IPS-15b (cell line): Measurements from ENCODE around the gene UROS.

ENCODE experiments used
- H3K27me3 ChIP-seq: one replicate; pipeline ENCODE4 v1.6.1; 2013; ENCODE audit warnings: low read length; ENCODE audit not compliant: control insufficient read depth, insufficient read depth
- H3K36me3 ChIP-seq: one replicate; pipeline ENCODE4 v1.6.1; 2013; ENCODE audit warnings: low read length; ENCODE audit not compliant: control insufficient read depth, insufficient read depth
- H3K4me1 ChIP-seq: one replicate; pipeline ENCODE4 v1.6.1; 2013; ENCODE audit warnings: mild to moderate bottlenecking, low read length; ENCODE audit not compliant: control insufficient read depth, insufficient read depth
- H3K4me3 ChIP-seq: one replicate; pipeline ENCODE4 v1.5.1; 2013; ENCODE audit warnings: low read depth, low read length
- H3K9ac ChIP-seq: one replicate; pipeline ENCODE4 v1.6.1; 2013; ENCODE audit warnings: low read depth, mild to moderate bottlenecking, low read length
- H3K9me3 ChIP-seq: one replicate; pipeline ENCODE4 v1.6.1; 2013; ENCODE audit warnings: mild to moderate bottlenecking, low read length; ENCODE audit not compliant: control insufficient read depth, insufficient read depth

Gene UROS

DNA sequence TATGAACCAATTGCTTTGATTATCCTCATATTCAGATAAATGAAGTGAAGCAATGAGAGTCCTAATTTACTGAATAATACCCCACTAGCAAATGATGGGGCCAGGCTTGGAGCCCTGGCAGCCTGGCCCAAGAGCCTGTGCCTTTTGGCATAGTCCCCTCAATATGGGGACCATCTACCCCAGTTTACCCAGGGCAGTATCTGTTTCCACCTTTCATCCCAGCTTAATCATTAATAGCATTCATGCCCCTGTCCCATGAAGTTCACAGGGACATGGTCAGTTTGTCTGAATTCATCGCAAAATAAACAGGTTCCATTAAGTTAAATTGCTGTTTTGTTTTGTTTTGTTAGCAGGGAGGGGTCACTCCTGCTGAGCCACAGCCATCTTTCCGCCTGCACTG lies 25.8 kb upstream of the UROS start:
- Histone ChIP-seq H3K4me3 (no peak overlapping the region), H3K9me3 (no peaks in the 10 kb centered on the region), H3K27me3 (no peaks in the 10 kb centered on the region), H3K9ac (no peak overlapping the region), H3K36me3 (peaks cover 3% of the 10 kb centered on the region), H3K4me1 (no peaks in the 10 kb centered on the region)

GRCh38 chr10:125848371-125848770 lies 25.3 kb upstream of the UROS start:
- Histone ChIP-seq H3K9ac (no peak overlapping the region), H3K27me3 (no peaks in the 10 kb centered on the region), H3K4me3 (no peak overlapping the region), H3K9me3 (no peaks in the 10 kb centered on the region), H3K36me3 (peaks cover 3% of the 10 kb centered on the region), H3K4me1 (no peaks in the 10 kb centered on the region)

- Histone ChIP-seq H3K27me3 (no peaks in the 10 kb centered on the region), H3K4me3 (no peak overlapping the region), H3K9me3 (no peaks in the 10 kb centered on the region), H3K9ac (no peak overlapping the region), H3K36me3 (peaks cover 3% of the 10 kb centered on the region), H3K4me1 (no peaks in the 10 kb centered on the region)
Observed at GRCh38 chr10:125846894-125847293, 23.8 kb upstream of the UROS start.

DNA sequence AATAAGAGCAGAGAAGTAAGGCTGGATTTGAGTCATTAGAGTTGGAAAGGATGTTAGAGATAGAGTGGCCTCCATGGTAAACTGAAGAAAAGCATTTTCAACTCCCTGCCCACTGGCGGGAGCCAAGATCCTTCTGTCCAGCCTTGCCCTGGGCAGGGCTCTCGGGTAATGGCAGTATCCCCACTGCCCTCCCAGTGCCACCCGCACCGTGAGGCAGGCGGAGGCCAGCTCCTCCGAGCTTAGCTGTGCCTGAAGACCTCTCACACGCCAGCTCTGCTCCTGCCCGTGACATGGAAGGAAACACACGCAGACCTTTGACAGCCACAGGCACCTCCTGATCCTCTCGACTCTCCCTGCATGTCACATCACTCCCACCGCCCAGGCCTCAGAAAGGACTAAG lies 22.6 kb upstream of the UROS start:
- Histone ChIP-seq H3K27me3 (no peaks in the 10 kb centered on the region), H3K4me3 (no peak overlapping the region), H3K9me3 (no peaks in the 10 kb centered on the region), H3K4me1 (no peaks in the 10 kb centered on the region), H3K36me3 (peaks cover 3% of the 10 kb centered on the region), H3K9ac (no peak overlapping the region)

- Histone ChIP-seq H3K4me1 (no peaks in the 10 kb centered on the region), H3K27me3 (no peaks in the 10 kb centered on the region), H3K4me3 (no peak overlapping the region), H3K9ac (no peak overlapping the region), H3K9me3 (no peaks in the 10 kb centered on the region), H3K36me3 (peaks cover 3% of the 10 kb centered on the region)
Observed at GRCh38 chr10:125844751-125845221, 21.7 kb upstream of the UROS start.

- Histone ChIP-seq H3K36me3 (peaks cover 3% of the 10 kb centered on the region), H3K27me3 (no peaks in the 10 kb centered on the region), H3K4me3 (no peak overlapping the region), H3K9me3 (no peaks in the 10 kb centered on the region), H3K4me1 (no peaks in the 10 kb centered on the region), H3K9ac (no peak overlapping the region)
Observed at GRCh38 chr10:125843603-125844329, 20.7 kb upstream of the UROS start.

DNA sequence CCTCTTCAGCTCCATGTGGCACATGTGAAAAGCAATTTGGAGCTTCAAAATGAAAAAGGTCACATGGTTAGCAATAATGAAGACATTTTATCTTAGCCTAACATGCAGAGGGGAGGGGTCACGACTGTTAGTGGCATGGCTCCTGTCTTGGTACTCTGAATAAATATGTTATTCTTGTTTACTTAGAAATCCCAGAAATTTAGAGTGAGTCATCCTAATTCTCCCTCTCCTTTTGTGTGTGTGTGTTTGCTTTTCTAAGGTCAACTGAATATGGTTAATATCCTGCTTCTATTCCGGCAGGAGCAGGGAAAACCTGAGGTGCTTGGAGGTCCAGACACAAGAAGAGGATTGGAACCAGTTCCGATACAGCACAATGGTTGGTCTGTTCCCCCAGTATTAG lies 17.9 kb upstream of the UROS start:
- H3K9ac ChIP-seq: no peak overlapping the region
- H3K9me3 ChIP-seq: no peaks in the 10 kb centered on the region
- no peaks in the 10 kb centered on the region for H3K27me3 ChIP-seq
- H3K36me3 ChIP-seq: peaks cover 6% of the 10 kb centered on the region
- H3K4me1 ChIP-seq: no peaks in the 10 kb centered on the region
- no peak overlapping the region for H3K4me3 ChIP-seq

DNA sequence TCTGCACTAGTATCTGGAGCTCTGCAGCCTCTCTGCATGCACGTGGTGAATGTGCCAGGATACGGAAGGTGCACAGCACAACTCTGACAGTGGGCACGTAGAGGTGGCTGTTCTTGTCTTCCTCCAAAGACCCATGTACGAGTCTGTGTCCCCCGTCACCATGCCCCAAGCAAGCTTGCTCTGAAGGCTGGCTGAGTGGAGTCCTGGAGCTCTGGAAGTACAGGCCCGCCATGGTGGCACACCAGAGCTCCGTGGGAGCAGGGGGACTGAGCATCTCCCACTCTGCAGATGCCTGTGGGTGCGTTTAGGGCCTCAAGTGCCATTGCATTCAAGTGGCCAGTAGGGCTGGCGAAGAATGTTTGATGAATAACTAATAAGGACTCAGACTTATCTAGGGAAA lies 17.3 kb upstream of the UROS start:
- Histone ChIP-seq H3K4me3 (no peak overlapping the region), H3K27me3 (no peaks in the 10 kb centered on the region), H3K9ac (no peak overlapping the region), H3K9me3 (no peaks in the 10 kb centered on the region), H3K4me1 (no peaks in the 10 kb centered on the region), H3K36me3 (peaks cover 3% of the 10 kb centered on the region)

DNA sequence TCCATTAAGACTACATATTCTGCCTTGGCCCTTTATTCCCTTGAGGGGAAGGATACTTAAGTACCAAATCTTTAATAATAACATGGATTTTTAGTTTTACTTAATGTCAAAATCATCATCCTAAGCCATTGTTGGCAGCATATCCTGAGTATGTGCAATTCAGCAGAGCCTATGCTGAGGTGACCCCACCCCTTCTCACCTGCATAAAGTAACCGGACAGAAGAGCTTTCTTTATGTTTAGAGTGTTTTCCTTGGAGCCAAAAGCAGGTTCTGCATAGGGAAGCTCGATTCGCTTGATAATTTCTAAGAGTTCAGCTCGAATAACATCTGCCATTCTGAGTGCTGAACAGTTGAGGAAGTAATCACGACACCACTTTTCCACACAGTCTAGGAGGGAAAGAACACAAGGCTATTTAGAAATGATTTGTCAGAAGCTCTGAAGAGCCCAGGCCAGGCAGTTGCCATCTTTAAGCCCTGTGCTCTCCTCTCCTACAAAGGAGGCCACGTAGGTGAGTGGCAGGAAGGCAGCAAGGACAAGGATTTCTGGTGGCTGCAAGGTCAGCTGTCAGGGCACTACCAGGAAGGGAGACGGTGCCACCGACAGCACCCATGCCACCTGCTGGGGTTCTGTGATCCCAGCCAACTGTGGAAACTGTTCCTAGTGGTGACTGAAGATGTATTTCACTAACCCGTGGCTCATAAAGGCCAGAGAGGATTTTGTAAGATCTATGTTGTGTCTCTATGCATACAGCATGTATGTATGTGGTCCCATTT lies 15.9 kb upstream of the UROS start:
- Histone ChIP-seq H3K9me3 (no peaks in the 10 kb centered on the region), H3K4me1 (no peaks in the 10 kb centered on the region), H3K9ac (no peak overlapping the region), H3K36me3 (peaks cover 4% of the 10 kb centered on the region), H3K27me3 (no peaks in the 10 kb centered on the region), H3K4me3 (no peak overlapping the region)

DNA sequence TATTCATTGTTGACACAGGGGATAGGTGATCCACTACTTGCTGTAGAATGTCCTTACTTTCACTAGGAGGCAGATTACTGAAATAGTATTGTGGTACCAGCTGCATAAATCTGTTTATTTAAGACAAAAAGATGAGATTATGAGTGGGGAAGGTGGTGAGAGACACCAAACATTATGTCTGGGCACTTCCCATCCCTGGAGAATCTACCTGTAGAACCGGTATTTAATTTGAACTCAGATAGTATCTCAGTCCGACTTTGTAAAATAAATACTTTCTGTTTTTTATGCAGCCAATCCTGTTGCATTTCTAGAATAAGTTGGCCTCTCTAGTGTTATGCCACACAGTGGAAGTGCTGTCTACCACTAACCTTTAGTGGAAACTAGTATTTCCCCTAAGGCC lies 13.7 kb upstream of the UROS start:
- no peak overlapping the region for H3K4me3 ChIP-seq
- no peaks in the 10 kb centered on the region for H3K9me3 ChIP-seq
- H3K4me1 ChIP-seq: no peaks in the 10 kb centered on the region
- H3K27me3 ChIP-seq: no peaks in the 10 kb centered on the region
- H3K36me3 ChIP-seq: peaks cover 17% of the 10 kb centered on the region
- H3K9ac ChIP-seq: no peak overlapping the region

- Histone ChIP-seq H3K4me1 (no peaks in the 10 kb centered on the region), H3K4me3 (no peak overlapping the region), H3K9ac (no peak overlapping the region), H3K27me3 (no peaks in the 10 kb centered on the region), H3K9me3 (no peaks in the 10 kb centered on the region), H3K36me3 (peaks cover 24% of the 10 kb centered on the region)
Observed at GRCh38 chr10:125828311-125828710, 5.3 kb upstream of the UROS start.

DNA sequence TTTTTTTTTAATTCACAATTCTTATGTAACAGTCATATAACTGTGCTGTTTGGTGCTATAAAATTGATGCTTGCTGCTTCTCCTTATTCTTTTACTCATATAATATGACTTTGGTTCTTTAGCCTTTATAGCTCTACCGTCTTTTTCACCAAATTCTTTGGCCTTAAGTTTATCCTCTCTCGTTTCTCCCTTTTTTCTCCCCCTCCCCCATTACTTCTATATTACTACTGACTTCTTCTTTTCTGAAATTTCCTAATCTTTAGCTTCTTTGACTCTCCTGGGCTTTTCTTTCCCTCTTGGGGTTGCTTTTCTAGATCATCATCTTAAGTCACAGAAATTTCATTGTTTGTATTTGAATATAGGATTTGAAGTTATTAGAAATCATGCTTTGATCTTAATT lies 4.1 kb upstream of the UROS start:
- H3K27me3 ChIP-seq: no peaks in the 10 kb centered on the region
- no peak overlapping the region for H3K4me3 ChIP-seq
- no peaks in the 10 kb centered on the region for H3K9me3 ChIP-seq
- H3K4me1 ChIP-seq: no peaks in the 10 kb centered on the region
- H3K36me3 ChIP-seq: peaks cover 19% of the 10 kb centered on the region
- H3K9ac ChIP-seq: no peak overlapping the region
